Suprapubic skin (tissue), 3 donors: ENCODE measurements around the gene CACNB4.

Experiments
- EP300 ChIP-seq: sonication (generic); formaldehyde crosslinking; IDR thresholded peaks from one replicate; pipeline ENCODE4 v1.6.1; 2017; ENCODE audit warnings: antibody characterized with exemption
- TF ChIP-seq, protein P1 (sequence below), 2 donors: fragments of 200-600 bp in 1 of 2; fragments of 450-650 bp in 1 of 2; sonication (generic) in 1 of 2; IDR thresholded peaks; one replicate each; pipeline ENCODE4 v1.5.1; 2016 to 2019; ENCODE audit warnings: antibody characterized with exemption in 2 of 2, mild to moderate bottlenecking in 1 of 2, moderate library complexity in 1 of 2

DNA sequence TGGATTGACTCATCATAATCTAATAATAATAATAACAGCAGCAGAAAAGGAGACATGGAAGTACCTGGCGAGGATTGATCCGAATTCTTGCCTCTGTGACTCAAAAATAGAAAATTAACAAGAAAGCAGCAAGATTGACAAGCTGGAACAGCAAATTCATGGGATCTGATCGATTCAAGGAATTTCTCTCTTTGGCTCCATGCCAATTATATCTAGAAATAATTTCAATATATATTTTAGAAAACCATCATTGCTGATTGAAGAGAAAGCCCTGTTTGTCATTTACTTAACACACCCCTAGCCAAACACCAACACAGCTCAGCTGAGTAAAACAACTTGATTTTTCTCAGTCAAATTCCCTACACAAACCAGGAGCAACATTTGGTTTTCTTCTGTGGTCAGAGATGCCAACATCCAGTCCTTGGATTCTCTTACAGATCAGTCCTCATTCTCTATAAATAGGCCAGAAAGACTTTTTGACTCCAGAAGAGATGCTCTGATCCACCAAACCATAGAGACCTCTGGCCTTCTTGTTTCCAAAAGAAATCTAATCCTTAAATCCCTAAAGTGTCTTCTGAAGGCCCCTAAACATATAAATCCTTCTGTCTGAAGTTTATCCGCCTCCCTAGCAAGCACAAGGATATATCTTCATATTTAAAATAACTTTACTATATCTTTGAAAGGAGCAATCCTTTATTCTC is 129.9 kb downstream of the CACNB4 start:
- TF ChIP-seq, protein P1, sequence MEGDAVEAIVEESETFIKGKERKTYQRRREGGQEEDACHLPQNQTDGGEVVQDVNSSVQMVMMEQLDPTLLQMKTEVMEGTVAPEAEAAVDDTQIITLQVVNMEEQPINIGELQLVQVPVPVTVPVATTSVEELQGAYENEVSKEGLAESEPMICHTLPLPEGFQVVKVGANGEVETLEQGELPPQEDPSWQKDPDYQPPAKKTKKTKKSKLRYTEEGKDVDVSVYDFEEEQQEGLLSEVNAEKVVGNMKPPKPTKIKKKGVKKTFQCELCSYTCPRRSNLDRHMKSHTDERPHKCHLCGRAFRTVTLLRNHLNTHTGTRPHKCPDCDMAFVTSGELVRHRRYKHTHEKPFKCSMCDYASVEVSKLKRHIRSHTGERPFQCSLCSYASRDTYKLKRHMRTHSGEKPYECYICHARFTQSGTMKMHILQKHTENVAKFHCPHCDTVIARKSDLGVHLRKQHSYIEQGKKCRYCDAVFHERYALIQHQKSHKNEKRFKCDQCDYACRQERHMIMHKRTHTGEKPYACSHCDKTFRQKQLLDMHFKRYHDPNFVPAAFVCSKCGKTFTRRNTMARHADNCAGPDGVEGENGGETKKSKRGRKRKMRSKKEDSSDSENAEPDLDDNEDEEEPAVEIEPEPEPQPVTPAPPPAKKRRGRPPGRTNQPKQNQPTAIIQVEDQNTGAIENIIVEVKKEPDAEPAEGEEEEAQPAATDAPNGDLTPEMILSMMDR (IDR thresholded peaks at IDR 0.05), result no peak
- TF ChIP-seq EP300, result no peak
